Pancreas (tissue), 10 donors: ENCODE results near the gene TAMALIN. TPM values are rescaled to one million over a fixed set of nuclear protein-coding genes. Genes with fewer than 3 reads are reported as not detected.
A peak's percentile ranks its signal among the peaks of the same experiment; 100 is the strongest.

Experiments
- ATAC-seq, 4 donors: fragments of 200-7000 bp; cut with Tn5 transposase; one replicate each; pipeline versions ENCODE4 v1.8.0 to v1.9.1; 2020; ENCODE audit warnings: mild to moderate bottlenecking in 4 of 4, moderate library complexity in 4 of 4
- DNase-seq, 6 donors: peaks; one replicate each; pipeline ENCODE4 v3.0.0-alpha.2; 2020
- FAIRE-seq: peaks from 2 replicates; lab custom pipeline; 2012; peaks lifted over from hg19 to GRCh38; lab: Jason Lieb, UNC
- H3K27ac ChIP-seq, 4 donors: fragments of 200-600 bp; sonication (generic); 1 replicate in 3 of 4; 2 replicates in 1 of 4; pipeline versions ENCODE4 v1.5.0 to v1.8.0; 2020
- H3K27me3 ChIP-seq, 4 donors: fragments of 200-600 bp; one replicate each; pipeline ENCODE4 v1.8.0; 2021
- H3K36me3 ChIP-seq, 3 donors: fragments of 200-600 bp; sonication (generic) in 1 of 3; one replicate each; pipeline versions ENCODE4 v1.5.0 to v1.8.0; 2020 to 2021
- H3K4me1 ChIP-seq, 3 donors: fragments of 200-600 bp; one replicate each; pipeline ENCODE4 v1.8.0; 2021
- H3K4me3 ChIP-seq, 4 donors: fragments of 200-600 bp; sonication (generic) in 2 of 4; one replicate each; pipeline versions ENCODE4 v1.5.0 to v1.8.0; 2020 to 2021
- H3K9me3 ChIP-seq, 4 donors: fragments of 200-600 bp; one replicate each; pipeline ENCODE4 v1.8.0; 2021
- CTCF ChIP-seq, 4 donors: fragments of 200-600 bp; sonication (generic) in 3 of 4; IDR thresholded peaks; one replicate each; pipeline versions ENCODE4 v1.5.0 to v1.8.0; 2021; ENCODE audit warnings: antibody characterized with exemption in 4 of 4
- WGBS, 2 donors: extraction: QIAGEN DNeasy Blood & Tissue Kit; methylation state at CpG; one replicate each; pipeline ENCODE4 v1.1.7; 2013; 5-methylcytosine and 5-hydroxymethylcytosine counted together
- intact Hi-C, 3 donors: fragments of 100-400 bp; cut with DNase I; formaldehyde crosslinking; loops; one replicate each; pipeline versions ENCODE4 v1.11.1 to v1.14.2; 2022
- polyA plus RNA-seq, 2 donors: library from polyadenylated mRNA; stranded (reverse); fragments of 200-250 nt; gene quantifications; one replicate each; pipeline ENCODE4 v1.2.3, GENCODE V29; 2013
- total RNA-seq, 6 donors: library from RNA; stranded (reverse); fragmentation: NEBNext Ultra II Directional in 4 of 6; extraction: Animal tissue kit (Norgen Biotek cat#: 25700) in 4 of 6; gene quantifications; one replicate each; pipeline versions ENCODE4 v1.2.1 to v1.2.4, GENCODE V29; 2021 to 2023
- donor health status: healthy with polysubstance abuse.
- donor health status: DM: no; HTN: no; CAD: no; lungs with moderate emphysema.
- donor health status: DM: no; HTN: no; CAD: no.
- donor health status: control.
- donor health status: control.
- donor health status: Bipolar disorder and iron deficiency.
- donor health status: DM: yes; HTN: yes; CAD: no.
- donor health status: DM: no; HTN: no; CAD: no.
- donor health status: DM: no; HTN: no; CAD: no.
- donor health status: DM: yes; HTN: yes; CAD: no.

TAMALIN gene
- total RNA-seq, result 10 to 100 TPM in 3 of 6 donors, 1 to 10 TPM in 3; 7.1 to 18.0 (median 11.0) TPM
- 10 to 100 TPM; 25.4 to 51.6 TPM for polyA plus RNA-seq

- ATAC-seq, result peak; percentile 69 to 74 (median 72)
- no peak for FAIRE-seq
- intact Hi-C loops, result no loop called here
- peak; percentile 59 to 87 (median 74) for DNase-seq
- Histone ChIP-seq H3K9me3 (no peaks in the 10 kb centered on the region), H3K4me3 (peak within 1 kb of the TSS; percentile 54 to 74 (median 65)), H3K27ac (peak within 1 kb of the TSS; percentile 59 to 76 (median 68)), H3K4me1 (peaks cover 0 to 7% (median 0%) of the 10 kb centered on the region in 3 donors), H3K36me3 (peaks cover 0 to 3% (median 0%) of the 10 kb centered on the region in 3 donors), H3K27me3 (no peaks in the 10 kb centered on the region)
- 1 to 2% methylated on average over 53 to 60 of the region's 60 CpGs for WGBS, 2 donors
- no peak for TF ChIP-seq CTCF (IDR thresholded peaks at IDR 0.05)
Observed at GRCh38 chr12:52006726-52007157, at the start of gene TAMALIN. TAMALIN (plus strand) TSS chr12:52006946; CDS start chr12:52007020, 74 bp downstream.

- Histone ChIP-seq H3K27me3 (no peaks in the 10 kb centered on the region), H3K9me3 (no peaks in the 10 kb centered on the region), H3K27ac (no peak overlapping the region), H3K36me3 (no peaks in the 10 kb centered on the region), H3K4me3 (no peak overlapping the region), H3K4me1 (peaks cover 38 to 82% (median 74%) of the 10 kb centered on the region in 3 donors)
- 94 to 98% methylated on average over 13 of the region's 13 CpGs for WGBS, 2 donors
- ATAC-seq (no peak), FAIRE-seq (no peak), DNase-seq (no peak)
- intact Hi-C loops, result no loop called here
- TF ChIP-seq CTCF (IDR thresholded peaks at IDR 0.05), result no peak
Observed at GRCh38 chr12:51958542-51958941, 48.2 kb upstream of the TAMALIN start.

- H3K36me3 ChIP-seq, result no peaks in the 10 kb centered on the region
- H3K27me3 ChIP-seq, result no peaks in the 10 kb centered on the region
- no peak overlapping the region for H3K4me3 ChIP-seq
- 11 to 18% methylated on average over 3 of the region's 3 CpGs for WGBS, 2 donors
- FAIRE-seq (no peak), ATAC-seq (no peak), DNase-seq (no peak)
- H3K27ac ChIP-seq, result peak overlapping the region in 1 of 4 donors; percentile 4
- H3K9me3 ChIP-seq, result no peaks in the 10 kb centered on the region
- peaks cover 33 to 77% (median 68%) of the 10 kb centered on the region in 3 donors for H3K4me1 ChIP-seq
- no peak for TF ChIP-seq CTCF (IDR thresholded peaks at IDR 0.05)
- intact Hi-C loops, result no loop called here
Observed at GRCh38 chr12:51959211-51959610, 47.5 kb upstream of the TAMALIN start.

GRCh38 chr12:51959921-51960320 is 46.8 kb upstream of the TAMALIN start:
- FAIRE-seq, result no peak

More at GRCh38 chr12:51959921-51960320, 46.8 kb upstream of the TAMALIN start:
- no peak overlapping the region for H3K27ac ChIP-seq
- 75 to 78% methylated on average over 4 of the region's 4 CpGs for WGBS, 2 donors
- DNase-seq, result no peak
- intact Hi-C loops, result no loop called here
- no peaks in the 10 kb centered on the region for H3K36me3 ChIP-seq
- H3K9me3 ChIP-seq, result no peaks in the 10 kb centered on the region
- no peak for TF ChIP-seq CTCF (IDR thresholded peaks at IDR 0.05)
- H3K4me1 ChIP-seq, result peaks cover 31 to 70% (median 60%) of the 10 kb centered on the region in 3 donors
- H3K4me3 ChIP-seq, result no peak overlapping the region
- no peak for ATAC-seq
- no peaks in the 10 kb centered on the region for H3K27me3 ChIP-seq
